HepG2 (cell line): ENCODE measurements around the gene HES2. TPM values are rescaled to one million over a fixed set of nuclear protein-coding genes. Genes with fewer than 3 reads are reported as not detected.

Experiments
- AFF4 ChIP-seq: sonication (generic); formaldehyde crosslinking; IDR thresholded peaks from 2 replicates; pipeline ENCODE4 v1.4.0; 2020; ENCODE audit warnings: missing genetic modification reagents
- FUBP1 ChIP-seq: sonication (generic); formaldehyde crosslinking; IDR thresholded peaks from 2 replicates; pipeline ENCODE4 v1.5.1; 2020; ENCODE audit warnings: missing genetic modification reagents, mild to moderate bottlenecking, borderline replicate concordance
- HOXA9 ChIP-seq: sonication (generic); formaldehyde crosslinking; IDR thresholded peaks from 2 replicates; pipeline ENCODE4 v1.8.1; 2022; ENCODE audit warnings: missing genetic modification reagents, mild to moderate bottlenecking, moderate library complexity, borderline replicate concordance
- KIAA2018 ChIP-seq: sonication (generic); formaldehyde crosslinking; IDR thresholded peaks from 2 replicates; pipeline ENCODE4 v1.5.0; 2020; ENCODE audit warnings: mild to moderate bottlenecking, missing genetic modification reagents, borderline replicate concordance
- NR2F2 ChIP-seq: IDR thresholded peaks from 2 replicates; pipeline ENCODE4 v1.6.1; 2012; ENCODE audit warnings: low read depth, inconsistent platforms, borderline replicate concordance
- PAX8 ChIP-seq: sonication (generic); formaldehyde crosslinking; IDR thresholded peaks from 2 replicates; pipeline ENCODE4 v1.8.0; 2022; ENCODE audit warnings: mild to moderate bottlenecking, missing genetic modification reagents, borderline replicate concordance
- PHF21A ChIP-seq: sonication (generic); formaldehyde crosslinking; IDR thresholded peaks from 2 replicates; pipeline ENCODE4 v1.5.0; 2020; ENCODE audit warnings: mild to moderate bottlenecking, missing genetic modification reagents
- POLR2AphosphoS5 ChIP-seq: IDR thresholded peaks from 2 replicates; pipeline ENCODE4 v1.6.1; 2012; ENCODE audit warnings: low read depth, low read length
- RBM39 ChIP-seq: fragments of 200-400 bp; formaldehyde crosslinking; IDR thresholded peaks from one replicate; pipeline ENCODE4 v1.6.1; 2018; ENCODE audit warnings: antibody characterized with exemption, mild to moderate bottlenecking, low read depth, low read length; ENCODE audit not compliant: poor library complexity, severe bottlenecking
- SP4 ChIP-seq: sonication (generic); formaldehyde crosslinking; IDR thresholded peaks from 2 replicates; pipeline ENCODE4 v1.8.1; 2023; ENCODE audit warnings: mild to moderate bottlenecking, missing genetic modification reagents
- ZNF484 ChIP-seq: sonication (generic); formaldehyde crosslinking; IDR thresholded peaks from 2 replicates; pipeline ENCODE4 v1.5.1; 2020; ENCODE audit warnings: mild to moderate bottlenecking, low read depth, missing genetic modification reagents, borderline replicate concordance
- ZNF564 ChIP-seq: sonication (generic); formaldehyde crosslinking; IDR thresholded peaks from 2 replicates; pipeline ENCODE4 v1.8.1; 2023; ENCODE audit warnings: mild to moderate bottlenecking, missing genetic modification reagents
- ZSCAN22 ChIP-seq: sonication (generic); formaldehyde crosslinking; IDR thresholded peaks from 2 replicates; pipeline ENCODE4 v1.4.0; 2020; ENCODE audit warnings: mild to moderate bottlenecking, missing genetic modification reagents
- polyA plus RNA-seq, 8 experiments: library from polyadenylated mRNA; depleted of rRNA in 3 of 8; stranded (reverse) in 7 of 8; unstranded in 1 of 8; fragments of >200 nt; fragmentation: Illumina TruSeq in 4 of 8; extraction: Trizol in 4 of 8; gene quantifications; 2 replicates each; pipeline versions ENCODE4 v1.2.1 to v1.2.3, GENCODE V29; 2011 to 2016; ENCODE audit warnings: low read depth in 4 of 8, missing spikeins in 1 of 8, mixed read lengths in 1 of 8; ENCODE audit not compliant: insufficient read depth in 1 of 8
- total RNA-seq, 5 experiments: library from RNA; depleted of rRNA; stranded (reverse); fragments of >200 nt; fragmentation: Illumina TruSeq; extraction: Trizol; gene quantifications; 2 replicates each; pipeline ENCODE4 v1.2.3, GENCODE V29; 2016; ENCODE audit warnings: low read depth in 1 of 5

Gene HES2
- total and polyA plus RNA-seq, 2 of the 13 experiments (the other 11 are each of a cell fraction or from before 2014, with no cell fraction given), result 0.11 to 0.17 TPM

- TF ChIP-seq KIAA2018 (CRISPR knock-in tag) (no peak), POLR2AphosphoS5 (peak; percentile 63), PAX8 (no peak; the same call in 1 of the 2 replicates), NR2F2 (no peak), FUBP1 (CRISPR knock-in tag) (no peak), RBM39 (no peak), PHF21A (CRISPR knock-in tag) (no peak), HOXA9 (no peak), ZSCAN22 (CRISPR knock-in tag) (no peak), ZNF484 (no peak), SP4 (CRISPR knock-in tag) (no peak; the same call in 1 of the 2 replicates), AFF4 (no peak), ZNF564 (no peak; the same call in 1 of the 2 replicates)
These were observed 28.4 kb upstream of the HES2 start (continued) for GRCh38 chr1:6447818-6448748.
